Glutamatergic neuron (in vitro differentiated cells): ENCODE data around the gene ICAM4. TPM values are rescaled to one million over a fixed set of nuclear protein-coding genes. Genes with fewer than 3 reads are reported as not detected.
A peak's percentile ranks its signal among the peaks of the same experiment; 100 is the strongest.

Experiments
- DNase-seq: peaks from one replicate; pipeline ENCODE4 v3.0.0; 2022
- H3K27ac Mint-ChIP-seq: one replicate; pipeline ENCODE4 v1.8.0; 2020; ENCODE audit warnings: mild to moderate bottlenecking, mixed read lengths, inconsistent platforms; ENCODE audit not compliant: unreplicated experiment
- H3K27me3 Mint-ChIP-seq: one replicate; pipeline ENCODE4 v1.8.0; 2020; ENCODE audit warnings: mild to moderate bottlenecking, moderate library complexity, mixed read lengths, inconsistent platforms; ENCODE audit not compliant: unreplicated experiment
- H3K36me3 Mint-ChIP-seq: one replicate; pipeline ENCODE4 v1.8.0; 2020; ENCODE audit warnings: mild to moderate bottlenecking, mixed read lengths, inconsistent platforms; ENCODE audit not compliant: unreplicated experiment
- H3K4me1 Mint-ChIP-seq: one replicate; pipeline ENCODE4 v1.8.0; 2020; ENCODE audit warnings: mild to moderate bottlenecking, low read depth, mixed read lengths, inconsistent platforms; ENCODE audit not compliant: unreplicated experiment
- H3K4me3 Mint-ChIP-seq: one replicate; pipeline ENCODE4 v1.8.0; 2020; ENCODE audit warnings: mild to moderate bottlenecking, mixed read lengths, inconsistent platforms; ENCODE audit not compliant: unreplicated experiment
- H3K9me3 Mint-ChIP-seq: one replicate; pipeline ENCODE4 v1.8.0; 2020; ENCODE audit warnings: mild to moderate bottlenecking, moderate library complexity, mixed read lengths, inconsistent platforms; ENCODE audit not compliant: unreplicated experiment
- total RNA-seq: library from RNA; stranded (reverse); fragmentation: NEBNext Ultra II Directional; extraction: Animal tissue kit (Norgen Biotek cat#: 25700); gene quantifications from one replicate; pipeline ENCODE4 v1.2.1, GENCODE V29; 2021; ENCODE audit not compliant: unreplicated experiment
- TF ChIP-seq, protein P1 (sequence below): fragments of 200-600 bp; sonication (generic); IDR thresholded peaks from one replicate; pipeline ENCODE4 v1.5.0; 2021; ENCODE audit not compliant: partially characterized antibody, unreplicated experiment

ICAM4 gene
- total RNA-seq, 1 donor from 2014 or later = not detected

DNA sequence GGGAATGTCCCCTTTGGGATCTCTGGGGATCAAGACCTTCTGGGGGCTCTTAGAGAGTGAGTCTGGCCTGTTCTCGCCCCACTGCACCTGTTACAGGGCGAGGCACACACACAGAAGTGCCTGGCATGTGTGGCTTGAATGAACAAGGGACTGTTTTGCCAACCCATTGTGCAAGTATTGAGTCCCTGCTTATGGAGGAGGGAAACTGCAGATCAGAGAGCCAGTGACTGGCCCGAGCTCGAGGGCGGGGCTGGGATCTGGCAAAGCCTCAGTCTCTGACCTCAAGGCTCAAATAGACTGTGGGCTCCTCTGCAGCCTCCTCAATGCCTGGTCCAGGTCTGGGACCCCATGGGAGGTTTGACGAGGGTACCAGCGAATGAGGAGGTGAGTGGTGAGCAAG is 41.0 kb downstream of the ICAM4 start:
- Mint-ChIP-seq H3K36me3 (no peaks in the 10 kb centered on the region), H3K4me3 (no peak overlapping the region), H3K9me3 (peaks cover 3% of the 10 kb centered on the region), H3K27ac (no peak overlapping the region), H3K27me3 (peaks cover 4% of the 10 kb centered on the region), H3K4me1 (peaks cover 6% of the 10 kb centered on the region)
- DNase-seq = no peak
- TF ChIP-seq, protein P1, sequence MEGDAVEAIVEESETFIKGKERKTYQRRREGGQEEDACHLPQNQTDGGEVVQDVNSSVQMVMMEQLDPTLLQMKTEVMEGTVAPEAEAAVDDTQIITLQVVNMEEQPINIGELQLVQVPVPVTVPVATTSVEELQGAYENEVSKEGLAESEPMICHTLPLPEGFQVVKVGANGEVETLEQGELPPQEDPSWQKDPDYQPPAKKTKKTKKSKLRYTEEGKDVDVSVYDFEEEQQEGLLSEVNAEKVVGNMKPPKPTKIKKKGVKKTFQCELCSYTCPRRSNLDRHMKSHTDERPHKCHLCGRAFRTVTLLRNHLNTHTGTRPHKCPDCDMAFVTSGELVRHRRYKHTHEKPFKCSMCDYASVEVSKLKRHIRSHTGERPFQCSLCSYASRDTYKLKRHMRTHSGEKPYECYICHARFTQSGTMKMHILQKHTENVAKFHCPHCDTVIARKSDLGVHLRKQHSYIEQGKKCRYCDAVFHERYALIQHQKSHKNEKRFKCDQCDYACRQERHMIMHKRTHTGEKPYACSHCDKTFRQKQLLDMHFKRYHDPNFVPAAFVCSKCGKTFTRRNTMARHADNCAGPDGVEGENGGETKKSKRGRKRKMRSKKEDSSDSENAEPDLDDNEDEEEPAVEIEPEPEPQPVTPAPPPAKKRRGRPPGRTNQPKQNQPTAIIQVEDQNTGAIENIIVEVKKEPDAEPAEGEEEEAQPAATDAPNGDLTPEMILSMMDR = no peak

DNA sequence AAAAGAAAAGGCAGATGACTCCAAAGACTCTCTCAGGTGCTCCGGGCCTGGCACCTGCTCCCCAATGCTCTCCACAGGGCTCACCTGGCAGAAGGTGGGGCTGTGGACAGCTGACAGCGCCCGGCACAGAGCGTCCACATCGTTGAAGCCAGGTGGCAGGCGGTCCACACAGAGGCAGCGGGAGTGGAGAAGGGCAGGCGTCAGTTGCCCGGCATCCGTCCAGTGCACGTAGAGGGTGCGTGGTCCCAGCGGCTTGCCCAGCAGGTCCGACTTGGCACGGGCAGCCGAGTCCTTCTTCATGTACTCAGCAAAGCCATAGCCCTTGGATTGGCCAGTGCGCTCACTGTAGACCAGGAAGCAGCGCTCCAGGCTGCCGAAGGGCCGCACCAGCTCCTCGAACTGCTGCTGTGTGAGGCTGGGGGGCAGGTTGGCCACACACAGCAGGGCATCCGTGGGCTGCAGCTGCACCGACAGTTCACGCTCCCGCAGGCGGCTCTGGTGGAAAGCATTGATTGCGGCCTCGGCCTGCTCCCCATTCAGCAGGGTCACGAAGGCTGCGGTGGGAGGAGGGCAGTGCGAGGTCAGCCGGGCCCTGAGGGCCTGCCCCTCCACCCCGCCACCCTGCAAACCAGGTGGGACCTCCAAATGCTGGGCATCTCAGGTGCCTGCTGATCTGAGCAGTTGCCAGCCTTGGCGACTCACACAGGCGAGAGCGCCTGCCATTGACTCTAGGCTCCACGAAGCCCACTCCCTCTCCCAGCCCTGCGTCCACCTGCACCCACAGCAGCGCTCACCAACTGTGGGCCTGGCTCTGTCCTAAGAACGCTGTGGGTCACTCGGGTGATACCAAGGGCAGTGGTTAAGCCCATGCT is 42.0 kb downstream of the ICAM4 start:
- no peak for DNase-seq
- H3K27me3 Mint-ChIP-seq = peaks cover 5% of the 10 kb centered on the region
- no peak overlapping the region for H3K27ac Mint-ChIP-seq
- TF ChIP-seq, protein P1 = no peak
- peaks cover 6% of the 10 kb centered on the region for H3K4me1 Mint-ChIP-seq
- no peaks in the 10 kb centered on the region for H3K36me3 Mint-ChIP-seq
- H3K4me3 Mint-ChIP-seq = no peak overlapping the region
- peaks cover 2% of the 10 kb centered on the region for H3K9me3 Mint-ChIP-seq

DNA sequence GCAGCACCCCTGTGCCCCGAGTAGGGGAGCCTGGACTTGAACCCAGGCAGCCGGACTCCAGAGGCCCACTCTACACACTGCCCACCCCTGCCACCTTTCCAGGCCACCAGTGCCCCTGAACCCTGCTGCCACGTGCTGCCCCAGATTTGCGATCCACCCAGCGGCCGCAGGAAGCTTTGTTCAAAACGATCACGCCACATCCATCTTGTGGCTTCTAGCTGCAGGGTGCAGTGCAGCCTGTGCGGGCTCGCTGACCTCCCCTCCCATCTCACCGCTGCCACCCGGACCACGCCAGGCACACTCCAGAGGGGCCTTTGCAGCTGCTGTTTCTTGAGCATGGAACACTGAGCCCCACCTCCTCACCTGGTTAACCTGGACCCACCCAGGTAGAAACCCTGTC is 42.8 kb downstream of the ICAM4 start:
- Mint-ChIP-seq H3K27me3 (peaks cover 5% of the 10 kb centered on the region), H3K4me3 (no peak overlapping the region), H3K4me1 (peaks cover 7% of the 10 kb centered on the region), H3K9me3 (peaks cover 4% of the 10 kb centered on the region), H3K36me3 (no peaks in the 10 kb centered on the region), H3K27ac (no peak overlapping the region)
- no peak for DNase-seq
- TF ChIP-seq, protein P1 = no peak

DNA sequence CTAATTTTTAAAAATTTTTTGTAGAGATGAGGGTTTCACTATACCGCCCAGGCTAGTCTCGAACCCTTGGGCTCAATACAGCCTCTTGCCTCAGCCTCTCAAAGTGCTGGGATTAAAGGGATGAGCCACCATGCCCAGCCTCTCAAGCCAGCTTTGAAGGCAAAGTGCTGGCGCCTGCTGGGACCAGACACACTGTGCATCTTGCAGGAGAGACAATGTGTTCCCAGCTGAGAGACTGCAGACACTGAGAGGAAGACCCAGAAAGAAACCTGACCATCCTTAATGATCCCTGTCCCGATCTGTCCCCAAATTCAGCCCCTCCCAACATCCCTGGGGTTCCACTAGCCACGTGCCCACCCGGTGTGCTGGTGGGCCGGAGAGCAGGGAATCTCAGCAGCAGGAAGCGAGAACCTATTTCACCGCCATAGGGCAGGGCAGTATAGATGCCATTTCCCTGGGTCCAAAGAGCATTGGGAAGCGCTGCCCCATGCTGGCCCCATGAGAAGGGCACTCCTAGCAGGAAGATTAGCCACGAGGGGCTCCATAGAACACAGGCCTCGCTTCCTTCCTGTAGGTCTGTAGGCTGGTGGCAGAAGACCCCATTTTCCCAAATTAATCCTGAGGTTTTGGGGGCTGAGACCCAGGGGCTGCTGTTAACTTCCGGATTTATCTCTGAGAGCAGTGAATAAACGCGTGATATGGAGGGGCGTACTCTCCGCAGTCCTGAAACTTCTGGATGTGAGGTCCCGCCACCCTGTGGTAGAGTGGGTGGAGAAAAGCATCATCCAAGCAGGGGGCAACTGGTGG is 45.6 kb downstream of the ICAM4 start:
- H3K27ac Mint-ChIP-seq = peak overlapping the region; percentile 87
- DNase-seq = no peak
- peaks cover 5% of the 10 kb centered on the region for H3K27me3 Mint-ChIP-seq

More for the DNA sequence above, 45.6 kb downstream of the ICAM4 start:
- TF ChIP-seq, protein P1 = no peak
- H3K36me3 Mint-ChIP-seq = no peaks in the 10 kb centered on the region
- peaks cover 4% of the 10 kb centered on the region for H3K9me3 Mint-ChIP-seq
- peaks cover 7% of the 10 kb centered on the region for H3K4me1 Mint-ChIP-seq
- peak overlapping the region; percentile 93 for H3K4me3 Mint-ChIP-seq
